22Rv1 (cell line): Measurements from ENCODE around the gene USP17L13.
"Not testable (repeated sequence)": the region's sequence is repeated elsewhere in the genome, so short reads cannot be mapped to it uniquely, and the experiment has no call there.

Experiments
- ZFX ChIP-seq: fragments of 450-650 bp; IDR thresholded peaks from 2 replicates; pipeline ENCODE4 v1.6.1; 2017; ENCODE audit warnings: antibody characterized with exemption, borderline replicate concordance
- TF ChIP-seq, protein P1 (sequence below): fragments of 450-650 bp; IDR thresholded peaks from 2 replicates; pipeline ENCODE4 v1.5.1; 2017; ENCODE audit warnings: mild to moderate bottlenecking

DNA sequence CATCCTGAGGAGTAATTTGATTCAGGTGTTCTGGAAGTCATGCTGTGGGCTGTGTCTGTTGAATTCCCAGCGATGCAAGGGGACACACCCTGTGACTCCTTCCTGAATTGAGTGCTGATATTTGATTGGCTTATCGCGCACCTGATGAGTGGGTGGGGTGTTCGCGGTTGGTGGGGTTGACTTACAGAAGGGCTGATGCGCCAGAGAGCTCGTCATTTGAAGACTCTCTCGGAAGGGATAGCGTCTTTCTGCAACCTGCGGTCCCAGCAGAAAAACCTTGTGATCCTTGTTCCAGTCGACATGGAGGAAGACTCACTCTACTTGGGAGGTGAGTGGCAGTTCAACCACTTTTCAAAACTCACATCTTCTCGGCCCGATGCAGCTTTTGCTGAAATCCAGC, 28.4 kb downstream of the USP17L13 start, which contains the start of gene USP17L19:
- TF ChIP-seq, protein P1, sequence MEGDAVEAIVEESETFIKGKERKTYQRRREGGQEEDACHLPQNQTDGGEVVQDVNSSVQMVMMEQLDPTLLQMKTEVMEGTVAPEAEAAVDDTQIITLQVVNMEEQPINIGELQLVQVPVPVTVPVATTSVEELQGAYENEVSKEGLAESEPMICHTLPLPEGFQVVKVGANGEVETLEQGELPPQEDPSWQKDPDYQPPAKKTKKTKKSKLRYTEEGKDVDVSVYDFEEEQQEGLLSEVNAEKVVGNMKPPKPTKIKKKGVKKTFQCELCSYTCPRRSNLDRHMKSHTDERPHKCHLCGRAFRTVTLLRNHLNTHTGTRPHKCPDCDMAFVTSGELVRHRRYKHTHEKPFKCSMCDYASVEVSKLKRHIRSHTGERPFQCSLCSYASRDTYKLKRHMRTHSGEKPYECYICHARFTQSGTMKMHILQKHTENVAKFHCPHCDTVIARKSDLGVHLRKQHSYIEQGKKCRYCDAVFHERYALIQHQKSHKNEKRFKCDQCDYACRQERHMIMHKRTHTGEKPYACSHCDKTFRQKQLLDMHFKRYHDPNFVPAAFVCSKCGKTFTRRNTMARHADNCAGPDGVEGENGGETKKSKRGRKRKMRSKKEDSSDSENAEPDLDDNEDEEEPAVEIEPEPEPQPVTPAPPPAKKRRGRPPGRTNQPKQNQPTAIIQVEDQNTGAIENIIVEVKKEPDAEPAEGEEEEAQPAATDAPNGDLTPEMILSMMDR, result not testable (repeated sequence)
- not testable (repeated sequence) for TF ChIP-seq ZFX
